KMS-11 (cell line): ENCODE measurements around the gene SLC25A25.

Experiments
- H2AFZ ChIP-seq: fragments of 200-600 bp; sonication (generic); 2 replicates; pipeline ENCODE4 v1.6.1; 2016; ENCODE audit warnings: antibody characterized with exemption, mixed run types, low read depth
- H3K27ac ChIP-seq: fragments of 200-600 bp; sonication (generic); 2 replicates; pipeline ENCODE4 v1.6.1; 2016; ENCODE audit warnings: mild to moderate bottlenecking, mixed run types
- H3K27me3 ChIP-seq: fragments of 200-600 bp; sonication (generic); 2 replicates; pipeline ENCODE4 v1.6.1; 2017; ENCODE audit warnings: mild to moderate bottlenecking, low read depth, mixed run types, moderate library complexity; ENCODE audit not compliant: insufficient read depth
- H3K36me3 ChIP-seq: fragments of 200-600 bp; sonication (generic); 2 replicates; pipeline ENCODE4 v1.6.1; 2017; ENCODE audit warnings: mild to moderate bottlenecking, mixed run types; ENCODE audit not compliant: insufficient read depth
- H3K4me1 ChIP-seq: fragments of 200-600 bp; sonication (generic); 2 replicates; pipeline ENCODE4 v1.6.1; 2016; ENCODE audit warnings: mild to moderate bottlenecking, low read depth, mixed run types; ENCODE audit not compliant: poor library complexity, severe bottlenecking
- H3K4me2 ChIP-seq: fragments of 200-600 bp; sonication (generic); 2 replicates; pipeline ENCODE4 v1.7.0; 2016; ENCODE audit warnings: mild to moderate bottlenecking, mixed run types
- H3K4me3 ChIP-seq: fragments of 200-600 bp; sonication (generic); IDR thresholded peaks from 2 replicates; pipeline ENCODE4 v1.6.1; 2017; ENCODE audit warnings: low read depth, low read length, mixed read lengths; ENCODE audit not compliant: insufficient read depth
- H3K79me2 ChIP-seq: fragments of 200-600 bp; sonication (generic); 2 replicates; pipeline ENCODE4 v1.6.1; 2016; ENCODE audit warnings: low read depth, mixed run types; ENCODE audit not compliant: insufficient read depth
- H3K9ac ChIP-seq: fragments of 200-600 bp; sonication (generic); 2 replicates; pipeline ENCODE4 v1.6.1; 2016; ENCODE audit warnings: mild to moderate bottlenecking, mixed run types
- H4K20me1 ChIP-seq: fragments of 200-600 bp; sonication (generic); 2 replicates; pipeline ENCODE4 v1.6.1; 2016; ENCODE audit warnings: mild to moderate bottlenecking, mixed run types; ENCODE audit not compliant: insufficient read depth
- TF ChIP-seq, protein P1 (sequence below): fragments of 200-600 bp; sonication (generic); conservative IDR thresholded peaks from 2 replicates; pipeline ENCODE4 v1.6.1; 2017; ENCODE audit warnings: low read depth, mild to moderate bottlenecking, antibody characterized with exemption, low read length, moderate library complexity, mixed read lengths

Gene SLC25A25

DNA sequence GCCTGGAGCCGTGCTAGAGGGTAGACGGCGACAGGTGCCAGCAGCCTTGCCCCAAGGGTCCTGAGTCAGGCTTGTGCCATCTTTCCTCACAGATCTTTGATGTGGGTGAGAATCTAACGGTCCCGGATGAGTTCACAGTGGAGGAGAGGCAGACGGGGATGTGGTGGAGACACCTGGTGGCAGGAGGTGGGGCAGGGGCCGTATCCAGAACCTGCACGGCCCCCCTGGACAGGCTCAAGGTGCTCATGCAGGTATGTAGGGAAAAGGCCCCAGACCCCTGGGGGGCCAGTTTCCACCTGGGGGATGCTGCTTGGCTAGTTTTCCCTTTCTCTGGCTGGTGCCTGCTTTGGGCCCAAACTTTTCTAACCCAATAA is 35.5 kb downstream of the SLC25A25 start:
- Histone ChIP-seq H3K36me3 (no peaks in the 10 kb centered on the region; the same call in 1 of the 2 replicates), H3K27ac (no peak overlapping the region; the same call in 1 of the 2 replicates), H3K27me3 (no peaks in the 10 kb centered on the region), H3K4me3 (no peak overlapping the region), H3K4me2 (no peak overlapping the region), H3K9ac (no peak overlapping the region), H4K20me1 (no peaks in the 10 kb centered on the region), H3K79me2 (peaks cover 20% of the 10 kb centered on the region), H3K4me1 (peaks cover 22% of the 10 kb centered on the region), H2AFZ (no peak overlapping the region)
- TF ChIP-seq, protein P1, sequence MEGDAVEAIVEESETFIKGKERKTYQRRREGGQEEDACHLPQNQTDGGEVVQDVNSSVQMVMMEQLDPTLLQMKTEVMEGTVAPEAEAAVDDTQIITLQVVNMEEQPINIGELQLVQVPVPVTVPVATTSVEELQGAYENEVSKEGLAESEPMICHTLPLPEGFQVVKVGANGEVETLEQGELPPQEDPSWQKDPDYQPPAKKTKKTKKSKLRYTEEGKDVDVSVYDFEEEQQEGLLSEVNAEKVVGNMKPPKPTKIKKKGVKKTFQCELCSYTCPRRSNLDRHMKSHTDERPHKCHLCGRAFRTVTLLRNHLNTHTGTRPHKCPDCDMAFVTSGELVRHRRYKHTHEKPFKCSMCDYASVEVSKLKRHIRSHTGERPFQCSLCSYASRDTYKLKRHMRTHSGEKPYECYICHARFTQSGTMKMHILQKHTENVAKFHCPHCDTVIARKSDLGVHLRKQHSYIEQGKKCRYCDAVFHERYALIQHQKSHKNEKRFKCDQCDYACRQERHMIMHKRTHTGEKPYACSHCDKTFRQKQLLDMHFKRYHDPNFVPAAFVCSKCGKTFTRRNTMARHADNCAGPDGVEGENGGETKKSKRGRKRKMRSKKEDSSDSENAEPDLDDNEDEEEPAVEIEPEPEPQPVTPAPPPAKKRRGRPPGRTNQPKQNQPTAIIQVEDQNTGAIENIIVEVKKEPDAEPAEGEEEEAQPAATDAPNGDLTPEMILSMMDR, result no peak

DNA sequence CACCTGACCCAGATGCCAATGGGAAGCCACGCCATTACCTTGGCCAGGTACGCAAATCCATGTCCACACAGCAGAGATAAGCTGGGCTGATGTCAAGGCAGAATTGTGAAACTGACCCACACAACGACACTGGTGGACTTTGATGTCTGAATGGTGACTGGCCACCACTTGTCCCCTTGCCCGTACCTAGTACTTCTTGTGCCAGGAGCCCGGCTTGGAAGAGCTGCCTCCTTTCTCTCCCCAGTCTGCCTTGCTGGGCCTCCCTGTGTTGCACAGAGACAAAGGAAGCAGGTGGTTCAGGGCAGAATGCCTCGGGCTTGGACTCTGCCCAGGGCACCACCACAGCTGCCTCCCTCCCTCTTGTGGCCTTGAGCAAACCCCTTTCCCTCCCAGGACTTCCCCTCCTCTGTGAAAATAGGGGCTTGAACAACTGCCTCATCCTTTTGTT is 36.2 kb downstream of the SLC25A25 start:
- H4K20me1 ChIP-seq, result no peaks in the 10 kb centered on the region

DNA sequence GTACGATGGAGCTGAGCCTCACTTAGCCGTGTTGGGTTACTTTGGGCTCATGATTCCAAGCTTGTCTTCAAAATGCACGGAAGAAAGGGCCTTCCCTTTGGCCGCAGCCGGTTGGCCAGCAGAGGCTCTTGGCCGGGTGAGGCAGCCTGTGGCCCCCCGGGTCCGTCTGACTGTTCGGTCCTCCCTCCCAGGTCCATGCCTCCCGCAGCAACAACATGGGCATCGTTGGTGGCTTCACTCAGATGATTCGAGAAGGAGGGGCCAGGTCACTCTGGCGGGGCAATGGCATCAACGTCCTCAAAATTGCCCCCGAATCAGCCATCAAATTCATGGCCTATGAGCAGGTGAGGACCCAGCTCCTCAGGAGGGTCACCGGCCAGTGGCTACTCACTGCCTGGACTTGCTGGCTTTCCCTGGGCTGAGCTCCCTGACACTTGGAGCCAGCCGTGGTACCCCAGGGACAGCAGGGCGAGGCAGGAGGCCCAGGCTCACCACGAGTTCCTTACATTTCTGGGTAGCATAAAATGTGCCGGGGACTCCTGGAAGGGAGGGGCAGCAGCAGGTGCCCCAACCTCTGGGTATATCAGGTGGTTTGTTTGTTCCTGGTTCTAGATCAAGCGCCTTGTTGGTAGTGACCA is 37.6 kb downstream of the SLC25A25 start:
- Histone ChIP-seq H3K4me2 (no peak overlapping the region), H3K4me1 (peaks cover 22% of the 10 kb centered on the region), H3K79me2 (0 out of 2 replicates have a peak, but pooled peaks cover 2% of the 10 kb centered on the region), H3K9ac (no peak overlapping the region), H3K27ac (no peak overlapping the region), H2AFZ (no peak overlapping the region), H4K20me1 (no peaks in the 10 kb centered on the region), H3K27me3 (no peaks in the 10 kb centered on the region), H3K4me3 (no peak overlapping the region), H3K36me3 (no peaks in the 10 kb centered on the region; the same call in 1 of the 2 replicates)
- TF ChIP-seq, protein P1, result no peak

More for the DNA sequence above, 36.2 kb downstream of the SLC25A25 start:
- peak overlapping the region; percentile 16; the same call in 1 of the 2 replicates for H3K27ac ChIP-seq
- H3K4me2 ChIP-seq, result no peak overlapping the region
- H2AFZ ChIP-seq, result no peak overlapping the region
- no peaks in the 10 kb centered on the region; the same call in 1 of the 2 replicates for H3K36me3 ChIP-seq
- H3K4me1 ChIP-seq, result peaks cover 22% of the 10 kb centered on the region
- TF ChIP-seq, protein P1, result no peak
- no peaks in the 10 kb centered on the region for H3K27me3 ChIP-seq
- peaks cover 16% of the 10 kb centered on the region for H3K79me2 ChIP-seq
- H3K9ac ChIP-seq, result no peak overlapping the region
- no peak overlapping the region for H3K4me3 ChIP-seq

DNA sequence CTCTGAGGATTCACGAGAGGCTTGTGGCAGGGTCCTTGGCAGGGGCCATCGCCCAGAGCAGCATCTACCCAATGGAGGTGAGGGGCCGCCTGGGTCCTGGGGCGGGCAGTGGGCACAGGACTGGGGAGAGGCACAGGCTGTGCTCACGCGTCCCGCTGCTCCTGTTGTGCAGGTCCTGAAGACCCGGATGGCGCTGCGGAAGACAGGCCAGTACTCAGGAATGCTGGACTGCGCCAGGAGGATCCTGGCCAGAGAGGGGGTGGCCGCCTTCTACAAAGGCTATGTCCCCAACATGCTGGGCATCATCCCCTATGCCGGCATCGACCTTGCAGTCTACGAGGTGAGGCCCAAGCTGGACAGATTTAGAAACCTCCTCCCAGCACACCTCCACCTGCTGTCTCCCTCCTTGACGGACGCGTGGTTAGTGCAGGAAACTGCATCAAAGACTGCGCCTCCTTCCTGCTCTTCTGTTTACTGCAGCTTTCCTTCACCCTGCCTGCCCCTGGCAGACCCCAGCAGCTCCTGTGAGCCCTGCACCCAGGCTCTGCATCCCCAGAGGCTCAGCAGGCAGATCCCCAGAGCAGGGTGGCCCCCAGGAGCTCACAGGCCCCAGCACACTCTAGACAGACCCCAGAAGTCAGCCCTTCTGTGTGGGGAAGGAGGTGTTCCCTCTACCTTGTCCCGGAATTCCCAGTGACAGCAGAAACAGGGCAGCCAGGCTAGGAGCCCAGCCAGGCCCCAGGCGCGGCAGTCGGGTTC is 38.3 kb downstream of the SLC25A25 start:
- H3K4me1 ChIP-seq, result peaks cover 22% of the 10 kb centered on the region

More for the DNA sequence above, 38.3 kb downstream of the SLC25A25 start:
- no peak overlapping the region for H2AFZ ChIP-seq
- H3K27me3 ChIP-seq, result no peaks in the 10 kb centered on the region
- no peak overlapping the region for H3K4me2 ChIP-seq
- no peaks in the 10 kb centered on the region for H4K20me1 ChIP-seq
- no peaks in the 10 kb centered on the region for H3K79me2 ChIP-seq
- H3K4me3 ChIP-seq, result no peak overlapping the region
- no peaks in the 10 kb centered on the region; the same call in 1 of the 2 replicates for H3K36me3 ChIP-seq
- H3K9ac ChIP-seq, result no peak overlapping the region
- TF ChIP-seq, protein P1, result no peak
- H3K27ac ChIP-seq, result no peak overlapping the region
